ENCODE data around the gene HLX.

The HLX gene

DNA sequence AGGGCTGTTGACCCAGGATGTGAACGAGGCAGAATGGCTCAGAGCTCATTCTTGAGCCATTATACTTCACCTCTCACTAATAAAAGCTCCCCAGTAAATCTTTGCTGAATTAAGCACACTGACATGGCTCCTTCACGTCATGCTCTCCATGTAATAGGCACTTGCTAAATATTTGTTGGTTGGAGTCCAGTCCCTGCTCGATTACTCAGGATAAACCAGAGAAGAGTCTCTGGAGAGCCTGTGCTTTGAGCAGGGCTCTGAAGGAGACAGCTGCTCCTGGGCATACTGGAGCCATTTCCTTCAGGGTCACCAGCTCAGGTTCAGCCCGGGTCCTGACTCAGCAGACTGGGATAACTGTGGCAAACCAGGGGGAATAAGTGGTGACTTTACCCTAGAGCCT, 46.9 kb downstream of the HLX start:
- no peak for DNase-seq

DNA sequence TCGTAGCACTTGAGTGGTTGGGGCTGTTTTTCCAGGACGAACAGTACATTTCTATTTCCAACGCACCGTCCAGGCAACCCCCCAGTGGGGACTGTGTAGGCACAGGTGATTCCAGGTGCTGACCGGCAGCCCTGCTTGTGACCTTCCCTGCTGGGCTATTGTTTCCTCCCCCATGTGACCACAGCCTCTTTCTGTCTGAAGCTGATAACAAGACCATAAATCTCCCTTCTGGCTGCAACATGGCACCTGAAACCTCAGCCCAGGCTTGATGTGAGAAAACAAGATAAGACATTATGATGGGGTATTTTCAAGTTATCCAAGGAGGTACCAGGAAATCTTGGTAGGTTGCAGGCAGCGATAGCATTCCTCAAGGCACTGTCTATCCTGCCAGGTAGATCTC, 48.2 kb downstream of the HLX start:
- no peak for DNase-seq

DNA sequence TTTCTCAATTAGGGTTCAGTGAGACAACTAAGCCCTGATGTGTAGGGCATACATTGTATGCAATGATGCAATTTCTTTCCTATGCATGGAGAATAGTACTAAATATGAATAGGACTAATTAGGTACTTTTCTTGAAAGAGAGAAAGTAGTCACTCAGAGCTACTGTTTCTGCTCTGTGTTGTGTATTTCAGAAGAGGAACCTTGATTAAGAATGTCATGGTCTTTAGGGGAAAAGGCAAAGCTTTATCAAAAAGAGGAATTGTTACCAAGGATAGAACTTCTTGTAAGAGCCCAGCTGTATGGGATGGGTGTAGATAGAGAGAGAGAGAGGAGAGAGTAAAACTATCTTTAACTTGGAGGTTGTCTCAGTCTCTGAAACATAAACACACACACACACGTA, 49.1 kb downstream of the HLX start:
- DNase-seq = no peak

DNA sequence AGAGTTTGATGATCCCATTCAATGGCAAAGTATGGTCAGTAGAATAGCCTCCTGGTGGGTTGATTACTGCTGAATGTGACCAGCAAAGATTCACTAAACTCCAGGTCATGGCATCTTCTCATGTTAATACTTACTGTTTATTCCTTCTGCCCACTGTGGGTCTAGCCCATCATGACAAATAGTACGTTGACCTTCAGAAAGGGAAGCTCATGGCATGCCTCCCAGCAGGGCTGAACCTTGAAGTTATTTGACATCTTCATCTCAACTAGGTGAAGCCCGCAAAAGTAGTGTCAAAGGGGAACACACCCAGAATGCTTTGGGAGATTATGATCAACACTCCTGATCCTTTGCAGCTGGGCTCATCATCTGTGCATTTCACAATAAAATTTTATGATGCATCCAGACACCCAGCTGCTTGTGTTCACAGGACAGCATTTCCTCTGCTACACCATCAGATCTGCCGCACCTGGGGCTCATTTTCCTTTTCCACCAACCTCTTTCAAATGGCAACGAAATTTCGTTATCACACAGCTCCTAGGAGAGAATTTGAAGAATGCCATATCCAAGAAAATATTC, 49.6 kb downstream of the HLX start:
- DNase-seq = no peak

DNA sequence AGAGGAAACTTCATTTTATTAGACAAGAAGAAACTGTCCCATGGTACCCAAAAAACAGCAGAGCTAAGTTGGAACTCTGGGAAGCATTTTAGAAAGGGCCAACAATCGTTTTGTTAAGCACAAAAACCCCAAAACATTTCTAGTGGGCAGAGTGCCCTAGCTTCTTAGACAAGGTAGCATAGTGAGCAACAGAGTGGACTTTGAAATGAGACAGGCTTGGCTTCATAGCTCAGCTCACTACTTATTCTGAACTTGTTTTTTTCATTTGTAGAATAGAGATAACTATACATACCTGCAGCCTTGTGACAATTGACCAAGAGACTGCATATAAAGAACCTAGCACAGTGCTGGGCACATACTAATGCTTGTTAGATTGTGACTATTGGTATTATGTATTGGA, 50.1 kb downstream of the HLX start:
- DNase-seq = no peak

Data from CD4-positive, alpha-beta T cell treated with Interleukin-4 for 4 hours (primary cell).